ENCODE data around the gene FUBP1.
"Not testable (repeated sequence)": the region's sequence is repeated elsewhere in the genome, so short reads cannot be mapped to it uniquely, and the experiment has no call there.

The FUBP1 gene

DNA sequence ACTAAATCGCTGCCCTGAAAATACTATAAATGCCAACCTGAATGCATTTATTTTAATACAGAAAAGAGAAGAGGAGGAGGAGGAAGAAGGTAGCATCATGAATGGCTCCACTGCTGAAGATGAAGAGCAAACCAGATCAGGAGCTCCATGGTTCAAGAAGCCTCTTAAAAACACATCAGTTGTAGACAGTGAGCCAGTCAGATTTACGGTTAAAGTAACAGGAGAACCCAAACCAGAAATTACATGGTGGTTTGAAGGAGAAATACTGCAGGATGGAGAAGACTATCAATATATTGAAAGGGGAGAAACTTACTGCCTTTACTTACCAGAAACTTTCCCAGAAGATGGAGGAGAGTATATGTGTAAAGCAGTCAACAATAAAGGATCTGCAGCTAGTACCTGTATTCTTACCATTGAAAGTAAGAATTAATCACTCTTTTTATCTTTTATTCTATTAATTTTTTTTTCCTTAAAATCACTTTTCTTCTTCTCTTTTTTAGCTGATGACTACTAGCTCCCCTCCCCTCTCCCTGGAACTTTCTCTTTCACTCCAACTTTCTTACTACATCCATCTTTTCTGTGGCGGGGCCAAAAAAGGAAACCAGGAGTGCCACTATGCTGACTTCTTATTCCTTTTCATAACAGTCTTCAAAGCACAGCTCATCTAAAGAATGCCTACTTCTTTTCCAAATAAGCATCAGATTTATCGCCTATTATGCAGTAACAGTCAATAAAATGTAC, 36.3 kb downstream of the FUBP1 start:
- no peak for DNase-seq

DNA sequence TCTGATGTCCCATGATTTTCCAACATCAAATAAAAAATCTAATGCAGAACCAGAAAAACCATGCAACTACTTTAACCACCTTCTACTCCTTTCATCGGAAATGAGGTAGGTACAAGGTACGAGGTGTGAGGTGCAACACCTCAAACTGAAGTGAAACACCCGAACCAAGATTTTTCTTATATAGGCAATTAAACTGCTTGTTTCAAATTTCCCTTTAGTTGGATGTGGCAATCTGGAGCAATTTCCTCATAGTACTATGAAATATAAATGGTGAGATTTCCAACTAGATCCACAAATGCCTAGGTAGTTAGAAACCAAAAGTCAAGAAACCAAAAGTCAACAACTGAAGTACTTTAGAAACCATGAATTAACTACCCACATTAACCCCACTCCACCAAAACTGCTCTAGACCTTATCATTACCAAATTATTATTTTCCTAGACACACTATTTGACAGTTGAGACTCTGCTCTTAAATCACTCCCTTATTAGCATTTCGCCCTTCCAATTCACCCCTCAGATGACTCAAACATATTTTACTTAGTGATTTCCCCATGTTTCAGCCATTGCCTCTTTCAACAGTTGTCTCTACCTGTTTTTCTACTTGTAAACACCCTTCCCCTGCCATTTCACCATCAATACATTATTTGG, 37.8 kb downstream of the FUBP1 start:
- no peak for DNase-seq

DNA sequence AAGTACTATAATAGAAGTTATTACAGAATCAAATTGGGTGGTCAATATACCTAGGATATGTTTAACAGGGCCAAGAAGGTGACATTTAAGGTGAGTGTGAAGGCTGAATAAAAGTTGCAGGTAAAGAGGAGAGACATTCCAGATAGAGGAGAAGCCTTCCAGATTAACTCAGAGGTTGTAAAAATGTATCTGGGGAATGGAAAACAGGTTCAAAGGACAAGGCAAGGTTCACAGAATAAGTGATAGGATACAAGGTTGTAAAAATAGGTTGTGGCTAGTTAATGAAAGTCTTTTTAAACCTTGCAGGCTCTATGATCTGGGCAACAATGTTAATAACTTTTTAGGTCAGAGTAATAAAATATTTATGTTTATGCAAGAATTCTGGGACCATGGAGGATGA, 40.2 kb downstream of the FUBP1 start:
- no peak for DNase-seq

DNA sequence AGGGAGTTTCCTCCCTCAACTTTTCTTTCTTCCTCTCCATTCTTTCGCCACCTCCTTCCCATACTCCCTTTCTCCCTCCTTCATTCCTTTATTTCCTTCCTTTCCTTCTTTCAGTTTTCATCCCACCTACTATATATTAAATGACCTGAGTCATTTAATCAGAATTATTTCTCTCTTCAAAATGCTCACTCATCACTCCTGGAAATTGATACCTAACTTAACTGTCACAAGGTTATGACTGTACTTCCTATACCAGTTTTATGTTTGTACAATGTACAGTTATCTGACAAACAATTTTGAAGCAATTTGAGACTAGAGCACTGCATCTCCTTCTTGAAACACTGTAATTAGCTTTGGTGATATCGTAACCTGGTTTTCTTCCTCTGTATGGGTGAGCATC, 49.1 kb downstream of the FUBP1 start:
- no peak for DNase-seq

DNA sequence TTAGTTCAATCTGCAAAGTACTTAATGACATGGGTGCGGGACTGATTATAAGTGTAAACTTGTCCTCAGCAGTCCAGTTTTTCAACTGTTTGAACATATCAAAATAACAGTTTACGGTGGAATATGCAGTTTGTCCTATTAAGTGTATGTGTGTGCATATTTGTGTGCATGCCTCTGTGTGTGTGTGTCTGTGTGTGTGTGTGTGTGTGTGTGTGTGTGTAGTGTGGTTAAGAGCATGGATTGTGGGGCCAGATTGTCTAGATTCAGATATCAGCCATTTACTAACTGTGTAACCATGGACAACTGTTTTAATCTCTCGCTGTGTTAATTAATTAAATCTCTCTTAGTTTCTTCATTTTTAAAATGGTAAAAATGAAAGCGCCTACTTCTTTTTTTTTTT, 51.5 kb downstream of the FUBP1 start:
- no peak for DNase-seq

DNA sequence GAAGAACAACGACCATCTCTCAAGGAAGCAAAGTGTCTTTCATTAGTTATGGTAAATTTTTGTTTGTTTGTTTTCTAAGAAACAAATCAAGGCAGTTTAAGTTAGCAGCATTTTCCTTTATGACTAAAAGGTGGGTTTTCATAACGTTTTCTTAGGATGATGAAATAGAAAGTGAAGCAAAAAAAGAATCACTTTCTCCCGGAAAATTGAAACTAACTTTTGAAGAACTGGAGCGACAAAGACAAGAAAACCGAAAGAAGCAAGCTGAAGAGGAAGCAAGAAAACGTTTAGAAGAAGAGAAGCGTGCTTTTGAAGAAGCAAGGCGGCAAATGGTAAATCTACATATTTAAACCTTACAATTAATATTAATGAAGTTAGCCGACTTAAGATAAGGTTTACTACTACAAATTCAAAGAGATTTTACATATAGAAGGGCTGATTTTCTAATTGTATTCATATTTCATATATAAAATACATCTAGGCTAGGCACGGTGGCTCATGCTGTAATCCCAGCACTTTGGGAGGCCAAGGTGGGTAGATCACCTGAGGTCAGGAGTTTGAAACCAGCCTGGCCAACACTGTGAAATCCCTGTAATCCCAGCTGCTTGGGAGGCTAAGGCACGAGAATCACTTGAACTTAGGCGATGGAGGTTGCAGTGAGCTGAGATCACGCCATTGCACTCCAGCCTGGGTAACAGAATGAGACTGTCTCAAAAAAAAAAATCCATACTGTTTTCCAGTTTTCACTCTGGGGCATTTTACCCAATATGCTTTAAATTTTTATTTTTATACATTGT, 52.1 kb downstream of the FUBP1 start:
- DNase-seq: peak; percentile 26

DNA sequence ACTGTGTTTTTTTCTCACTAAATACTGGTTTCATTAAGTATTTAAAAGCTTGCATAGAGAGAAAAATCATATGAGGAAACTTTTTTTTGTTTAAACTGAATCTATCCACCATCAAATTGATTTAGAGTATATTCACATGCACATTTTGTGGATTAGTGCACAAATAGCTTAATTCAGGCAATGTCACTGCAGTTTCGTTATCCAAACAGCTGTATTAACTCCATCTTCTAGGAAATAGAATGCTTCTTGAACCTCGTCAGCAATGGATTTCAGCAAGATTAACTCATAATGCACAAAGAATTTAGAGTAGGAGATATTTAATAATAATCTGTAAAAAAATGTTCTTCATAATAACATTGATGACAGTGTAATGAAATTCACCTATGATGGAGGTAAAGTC, 52.9 kb downstream of the FUBP1 start:
- no peak for DNase-seq

DNA sequence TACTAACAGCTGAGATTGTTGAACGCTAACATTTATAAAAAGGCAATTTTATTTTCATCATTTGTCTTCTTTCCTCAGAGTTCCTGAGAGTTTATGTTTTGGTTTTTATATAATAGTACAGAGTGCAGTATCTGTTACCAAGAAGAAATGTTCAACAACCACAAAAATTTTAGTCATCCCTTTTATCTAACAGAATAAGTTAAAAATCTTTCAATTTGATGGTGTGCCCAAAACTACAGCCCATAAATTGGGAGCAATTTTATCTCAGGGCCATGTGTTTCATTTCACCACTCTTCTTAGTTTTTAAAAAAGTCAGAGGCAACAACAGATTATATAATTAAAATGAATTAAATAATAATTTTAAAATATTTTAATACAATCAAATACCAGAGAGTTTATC, 53.4 kb downstream of the FUBP1 start:
- no peak for DNase-seq

DNA sequence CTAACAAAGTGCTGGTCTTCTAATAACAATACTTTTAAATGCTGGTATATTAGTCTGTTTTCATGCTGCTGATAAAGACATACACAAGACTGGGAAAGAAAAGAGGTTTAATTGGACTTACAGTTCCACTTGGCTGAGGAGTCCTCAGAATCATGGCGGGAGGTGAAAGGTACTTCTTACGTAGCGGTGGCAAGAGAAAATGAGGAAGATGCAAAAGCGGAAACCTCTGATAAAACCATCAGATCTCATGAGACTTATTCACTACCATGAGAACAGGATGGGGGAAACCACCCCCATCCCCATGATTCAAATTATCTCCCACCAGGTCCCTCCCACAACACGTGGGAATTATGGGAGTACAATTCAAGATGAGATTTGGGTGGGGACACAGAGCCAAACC, 60.0 kb downstream of the FUBP1 start:
- DNase-seq: not testable (repeated sequence)

DNA sequence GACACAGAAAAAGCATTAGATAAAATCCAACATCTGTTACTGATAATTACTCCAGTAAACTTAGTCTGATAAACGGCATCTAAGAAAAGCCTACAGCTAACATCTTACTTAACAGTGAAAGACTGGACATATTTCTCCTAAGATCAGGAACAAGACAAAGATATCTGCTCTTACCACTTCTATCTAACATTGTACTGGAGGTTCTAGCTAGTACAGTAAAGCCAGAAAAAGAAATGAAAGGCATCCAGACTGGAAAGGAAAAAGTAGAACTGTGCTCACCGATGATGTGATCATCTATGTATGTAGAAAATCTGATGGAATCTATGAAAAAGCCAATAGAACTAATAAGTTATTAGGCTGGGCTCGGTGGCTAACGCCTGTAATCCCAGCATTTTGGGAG, 68.8 kb downstream of the FUBP1 start:
- no peak for DNase-seq

DNA sequence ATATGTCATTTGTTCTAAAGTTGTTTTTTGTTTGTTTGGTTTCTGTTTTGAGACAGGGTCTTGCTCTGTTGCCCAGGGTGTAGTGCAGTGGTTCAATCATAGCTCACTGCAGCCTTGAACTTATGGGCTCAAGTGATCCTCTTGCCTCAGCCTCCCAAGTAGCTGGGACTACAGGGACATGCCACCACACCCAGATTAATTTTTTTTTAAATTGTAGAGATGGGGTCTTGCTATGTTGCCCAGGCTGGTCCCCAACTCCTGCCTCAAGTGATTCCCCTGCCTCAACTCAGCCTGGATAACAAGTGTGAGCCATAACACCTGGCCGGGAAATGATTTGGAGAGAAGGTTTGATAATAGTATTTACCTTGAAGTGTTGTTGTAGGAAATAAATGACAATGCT, 72.2 kb downstream of the FUBP1 start:
- DNase-seq: no peak

DNA sequence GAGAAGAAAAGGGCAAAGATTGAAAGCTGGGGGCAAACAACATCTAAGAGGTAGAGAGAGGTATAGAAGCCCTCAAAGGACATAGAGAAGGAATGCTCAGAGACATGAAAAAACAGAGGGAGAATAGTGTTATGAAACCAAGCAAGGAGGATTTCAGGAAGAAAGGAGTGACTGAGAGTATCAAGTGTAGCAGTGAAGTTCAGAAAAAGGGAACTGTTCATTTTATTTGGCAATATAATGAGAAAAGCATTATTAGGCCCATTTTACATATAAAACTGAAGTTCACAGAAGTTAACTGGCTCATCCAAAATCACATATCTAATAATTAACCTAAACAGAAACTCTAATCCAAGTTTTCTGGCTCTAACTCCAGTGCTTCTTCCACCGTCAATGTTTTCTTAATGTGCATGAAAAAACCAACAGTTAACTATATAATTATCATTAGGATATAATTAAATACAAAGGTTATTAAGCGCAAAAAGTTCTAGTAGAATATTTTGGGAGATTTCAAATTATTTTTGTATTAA, 72.8 kb downstream of the FUBP1 start:
- no peak for DNase-seq

DNA sequence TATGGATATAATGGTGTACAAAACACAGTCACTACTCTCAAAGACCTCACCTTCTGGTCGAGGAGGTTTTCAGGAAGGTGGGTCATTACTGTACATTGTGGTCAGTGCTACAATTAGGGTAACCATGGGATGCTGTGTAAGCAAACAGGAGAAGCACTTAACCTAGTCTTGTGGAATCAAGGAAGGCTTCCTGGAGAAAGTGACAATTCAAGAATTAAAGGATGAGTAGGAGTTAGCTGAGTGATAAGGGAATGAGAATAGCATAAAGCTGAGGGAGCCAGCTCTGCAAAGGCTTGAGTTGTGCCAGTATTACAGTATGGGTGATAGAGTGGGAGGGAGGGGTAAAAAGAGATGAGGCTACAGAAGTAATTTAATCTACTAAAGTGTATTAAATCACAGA, 73.3 kb downstream of the FUBP1 start:
- no peak for DNase-seq

DNA sequence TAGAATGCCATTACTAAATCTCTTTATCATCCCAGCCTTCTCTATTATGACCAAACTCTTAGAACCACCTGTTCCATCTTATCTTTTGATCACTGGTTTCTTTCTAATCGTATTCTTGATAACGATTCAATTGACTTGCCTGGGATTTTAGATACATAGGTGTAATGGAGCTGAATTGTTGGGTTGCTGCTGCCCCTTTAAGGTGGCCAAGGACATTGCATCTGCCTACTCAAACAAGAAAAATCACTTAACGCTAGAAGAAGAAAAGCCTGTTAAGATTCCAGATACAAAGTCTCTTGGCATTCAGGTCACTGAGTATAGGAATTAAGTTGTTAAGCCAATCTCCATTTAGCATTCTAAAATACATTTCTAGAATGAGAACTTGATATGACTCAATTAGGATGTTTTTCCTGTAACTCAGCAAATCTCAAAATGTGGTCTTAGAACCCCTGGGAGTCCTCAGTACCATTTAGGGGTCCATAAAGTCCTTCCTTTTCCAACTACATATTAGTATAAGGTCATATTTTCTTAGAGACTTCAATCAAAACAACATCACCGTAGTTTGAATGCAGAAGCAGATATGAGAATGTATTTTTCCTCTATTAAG, 78.1 kb downstream of the FUBP1 start:
- no peak for DNase-seq

DNA sequence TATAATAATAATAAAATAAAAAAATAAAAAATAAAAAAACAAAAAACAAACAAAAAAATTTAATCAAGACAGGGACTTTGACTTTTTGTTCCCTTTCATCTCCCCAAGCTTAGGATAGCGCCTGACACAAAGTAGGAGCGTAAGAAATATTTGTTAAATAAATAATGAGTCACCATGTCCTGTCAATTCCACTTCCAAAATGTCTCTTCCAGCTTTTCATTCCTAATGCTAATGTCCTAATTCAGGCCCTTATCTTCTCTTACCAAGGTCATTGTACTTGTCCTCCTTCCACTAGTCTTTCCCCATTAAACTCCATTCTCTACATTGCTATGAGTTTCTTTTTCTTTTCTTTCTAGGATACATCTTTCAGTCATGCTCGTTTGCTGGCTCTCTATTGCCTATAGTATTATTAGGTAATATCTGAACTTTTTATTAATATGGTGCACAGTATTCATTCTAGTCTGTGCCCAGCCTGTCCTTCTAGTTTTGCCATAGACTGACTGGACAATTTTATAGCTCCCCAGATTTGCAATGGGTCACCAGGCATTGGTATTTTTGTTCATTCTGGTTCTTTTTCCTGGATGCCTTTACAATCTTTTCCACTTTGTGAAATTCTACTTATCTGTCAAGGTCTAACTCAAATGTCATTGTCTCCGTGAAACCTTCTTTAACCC, 79.1 kb downstream of the FUBP1 start:
- DNase-seq: no peak
